Upper lobe of left lung (tissue), 6 donors: ENCODE measurements around the gene KLHL29. TPM values are rescaled to one million over a fixed set of nuclear protein-coding genes. Genes with fewer than 3 reads are reported as not detected.

ENCODE experiments used
- ATAC-seq, 2 donors: fragments of 200-7000 bp; cut with Tn5 transposase; one replicate each; pipeline ENCODE4 v1.9.1; 2022; ENCODE audit warnings: mild to moderate bottlenecking in 2 of 2, moderate library complexity in 2 of 2; ENCODE audit not compliant: low FRiP score in 2 of 2
- DNase-seq, 2 donors: peaks; one replicate each; pipeline ENCODE4 v3.0.0-alpha.2; 2019 to 2020
- H3K27ac ChIP-seq, 4 donors: fragments of 200-600 bp; sonication (generic); one replicate each; pipeline ENCODE4 v1.5.1; 2016 to 2019
- H3K27me3 ChIP-seq, 4 donors: fragments of 200-600 bp; sonication (generic); one replicate each; pipeline ENCODE4 v1.5.1; 2017 to 2019
- H3K36me3 ChIP-seq, 4 donors: fragments of 200-600 bp; sonication (generic); one replicate each; pipeline ENCODE4 v1.5.1; 2016 to 2019
- H3K4me1 ChIP-seq, 4 donors: fragments of 200-600 bp; sonication (generic); one replicate each; pipeline ENCODE4 v1.5.1; 2018 to 2019
- H3K4me3 ChIP-seq, 4 donors: fragments of 200-600 bp; sonication (generic); one replicate each; pipeline ENCODE4 v1.5.1; 2017 to 2019; ENCODE audit warnings: mild to moderate bottlenecking in 2 of 4, moderate library complexity in 1 of 4
- H3K9me3 ChIP-seq, 4 donors: fragments of 200-600 bp; sonication (generic); one replicate each; pipeline ENCODE4 v1.5.1; 2018 to 2019
- CTCF ChIP-seq, 6 experiments: fragments of 450-650 bp in 4 of 6; fragments of 200-600 bp in 2 of 6; sonication (generic) in 2 of 6; IDR thresholded peaks; one replicate each; pipeline ENCODE4 v1.5.1; 2016 to 2019; ENCODE audit warnings: antibody characterized with exemption in 6 of 6
- EP300 ChIP-seq, 4 donors: sonication (generic); formaldehyde crosslinking; IDR thresholded peaks; one replicate each; pipeline ENCODE4 v1.5.1; 2017; ENCODE audit warnings: antibody characterized with exemption in 4 of 4, control low read depth in 2 of 4
- POLR2A ChIP-seq, 4 donors: fragments of 450-650 bp; IDR thresholded peaks; one replicate each; pipeline ENCODE4 v1.5.1; 2016 to 2017; ENCODE audit warnings: antibody characterized with exemption in 4 of 4, mild to moderate bottlenecking in 2 of 4
- POLR2AphosphoS5 ChIP-seq, 2 donors: sonication (generic); formaldehyde crosslinking; IDR thresholded peaks; one replicate each; pipeline ENCODE4 v1.5.1; 2017; ENCODE audit warnings: antibody characterized with exemption in 2 of 2
- WGBS, 2 donors: methylation state at CpG; one replicate each; pipeline ENCODE4 v1.1.5; 2017 to 2018; 5-methylcytosine and 5-hydroxymethylcytosine counted together
- total RNA-seq, 6 donors: library from RNA; depleted of rRNA in 4 of 6; stranded (reverse); fragments of >200 nt in 4 of 6; gene quantifications; one replicate each; pipeline versions ENCODE4 v1.1.0 to v1.2.1, GENCODE V29; 2016 to 2021
- donor health status: DM: no; HTN: no; CAD: no; lungs with moderate emphysema.
- donor health status: DM: no; HTN: yes; CAD: no; lungs with severe emphysema.

Gene KLHL29
- total RNA-seq, 6 donors from 2014 or later: 8.6 to 34.4 (median 18.2) TPM

- no peaks in the 10 kb centered on the region for H3K9me3 ChIP-seq
- peak in 1 of 2 donors; percentile 8 for ATAC-seq
- no peak overlapping the region for H3K4me3 ChIP-seq
- TF ChIP-seq POLR2A (IDR thresholded peaks at IDR 0.05) (no peak), EP300 (IDR thresholded peaks at IDR 0.05) (no peak), CTCF (IDR thresholded peaks at IDR 0.05) (no peak), POLR2AphosphoS5 (IDR thresholded peaks at IDR 0.05) (no peak)
- H3K4me1 ChIP-seq: no peaks in the 10 kb centered on the region
- no peaks in the 10 kb centered on the region for H3K27me3 ChIP-seq
- DNase-seq: no peak
- no peaks in the 10 kb centered on the region for H3K36me3 ChIP-seq
- H3K27ac ChIP-seq: no peak overlapping the region
- WGBS, 2 donors: 77 to 81% methylated on average over 13 to 14 of the region's 14 CpGs
Measured at GRCh38 chr2:23464905-23465537, 80.0 kb downstream of the KLHL29 start.

- H3K9me3 ChIP-seq: no peaks in the 10 kb centered on the region
- TF ChIP-seq CTCF (IDR thresholded peaks at IDR 0.05) (no peak), EP300 (IDR thresholded peaks at IDR 0.05) (no peak), POLR2AphosphoS5 (IDR thresholded peaks at IDR 0.05) (no peak), POLR2A (IDR thresholded peaks at IDR 0.05) (no peak)
- DNase-seq (no peak), ATAC-seq (no peak)
- no peaks in the 10 kb centered on the region for H3K27me3 ChIP-seq
- H3K4me1 ChIP-seq: no peaks in the 10 kb centered on the region
- peak overlapping the region in 1 of 4 donors; percentile 40 for H3K27ac ChIP-seq
- no peaks in the 10 kb centered on the region for H3K36me3 ChIP-seq
- H3K4me3 ChIP-seq: no peak overlapping the region
- 61 to 66% methylated on average over 9 of the region's 9 CpGs for WGBS, 2 donors
Measured at GRCh38 chr2:23465936-23466335, 81.0 kb downstream of the KLHL29 start.

GRCh38 chr2:23467618-23468017 lies 82.6 kb downstream of the KLHL29 start:
- no peaks in the 10 kb centered on the region for H3K4me1 ChIP-seq
- no peaks in the 10 kb centered on the region for H3K9me3 ChIP-seq
- H3K36me3 ChIP-seq: no peaks in the 10 kb centered on the region
- no peak overlapping the region for H3K4me3 ChIP-seq
- H3K27ac ChIP-seq: no peak overlapping the region
- TF ChIP-seq EP300 (IDR thresholded peaks at IDR 0.05) (no peak), POLR2AphosphoS5 (IDR thresholded peaks at IDR 0.05) (no peak), POLR2A (IDR thresholded peaks at IDR 0.05) (no peak), CTCF (IDR thresholded peaks at IDR 0.05) (no peak)
- WGBS, 2 donors: 93 to 95% methylated on average over 10 of the region's 10 CpGs
- H3K27me3 ChIP-seq: no peaks in the 10 kb centered on the region
- ATAC-seq: no peak
- no peak for DNase-seq

GRCh38 chr2:23468474-23469141 lies 83.6 kb downstream of the KLHL29 start:
- H3K4me1 ChIP-seq: no peaks in the 10 kb centered on the region
- no peak overlapping the region for H3K27ac ChIP-seq
- no peaks in the 10 kb centered on the region for H3K27me3 ChIP-seq
- 84 to 89% methylated on average over 15 of the region's 15 CpGs for WGBS, 2 donors
- no peaks in the 10 kb centered on the region for H3K36me3 ChIP-seq
- DNase-seq (no peak), ATAC-seq (no peak)
- no peak for TF ChIP-seq POLR2A (IDR thresholded peaks at IDR 0.05)
- TF ChIP-seq CTCF (IDR thresholded peaks at IDR 0.05): no peak
- no peak for TF ChIP-seq EP300 (IDR thresholded peaks at IDR 0.05)
- TF ChIP-seq POLR2AphosphoS5 (IDR thresholded peaks at IDR 0.05): no peak
- no peaks in the 10 kb centered on the region for H3K9me3 ChIP-seq
- H3K4me3 ChIP-seq: no peak overlapping the region
